ENCODE data around the gene CHCHD6. TPM values are rescaled to one million over a fixed set of nuclear protein-coding genes. Genes with fewer than 3 reads are reported as not detected.

Gene CHCHD6
- total RNA-seq, 2 donors from 2014 or later, result 8.4 to 10.9 TPM

DNA sequence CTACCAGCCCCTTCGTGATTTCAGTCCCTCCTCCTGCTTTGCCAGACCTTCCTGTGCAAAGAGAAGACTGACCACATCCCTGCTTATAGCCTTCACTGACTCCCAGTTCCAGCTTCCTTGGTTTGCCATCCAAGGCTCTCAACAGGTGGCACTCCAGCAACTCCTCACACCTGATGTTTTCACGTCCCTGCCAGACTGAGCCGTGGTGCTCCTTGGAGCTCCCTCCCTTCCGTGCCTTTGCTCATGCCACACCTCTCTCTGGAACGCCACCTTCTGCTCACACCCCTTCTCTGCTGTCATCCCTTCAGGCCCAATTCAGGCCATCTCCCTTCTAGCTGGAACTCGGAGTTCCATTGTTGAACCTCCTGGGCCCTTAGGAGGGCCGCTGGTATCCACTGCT is 12.0 kb downstream of the CHCHD6 start:
- TF ChIP-seq, protein P1, sequence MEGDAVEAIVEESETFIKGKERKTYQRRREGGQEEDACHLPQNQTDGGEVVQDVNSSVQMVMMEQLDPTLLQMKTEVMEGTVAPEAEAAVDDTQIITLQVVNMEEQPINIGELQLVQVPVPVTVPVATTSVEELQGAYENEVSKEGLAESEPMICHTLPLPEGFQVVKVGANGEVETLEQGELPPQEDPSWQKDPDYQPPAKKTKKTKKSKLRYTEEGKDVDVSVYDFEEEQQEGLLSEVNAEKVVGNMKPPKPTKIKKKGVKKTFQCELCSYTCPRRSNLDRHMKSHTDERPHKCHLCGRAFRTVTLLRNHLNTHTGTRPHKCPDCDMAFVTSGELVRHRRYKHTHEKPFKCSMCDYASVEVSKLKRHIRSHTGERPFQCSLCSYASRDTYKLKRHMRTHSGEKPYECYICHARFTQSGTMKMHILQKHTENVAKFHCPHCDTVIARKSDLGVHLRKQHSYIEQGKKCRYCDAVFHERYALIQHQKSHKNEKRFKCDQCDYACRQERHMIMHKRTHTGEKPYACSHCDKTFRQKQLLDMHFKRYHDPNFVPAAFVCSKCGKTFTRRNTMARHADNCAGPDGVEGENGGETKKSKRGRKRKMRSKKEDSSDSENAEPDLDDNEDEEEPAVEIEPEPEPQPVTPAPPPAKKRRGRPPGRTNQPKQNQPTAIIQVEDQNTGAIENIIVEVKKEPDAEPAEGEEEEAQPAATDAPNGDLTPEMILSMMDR (IDR thresholded peaks at IDR 0.05), result no peak
- no peak for DNase-seq (ENCODE audit: low spot score)

GRCh38 chr3:126718561-126719445 is 14.8 kb downstream of the CHCHD6 start:
- Histone ChIP-seq H3K9me3 (no peaks in the 10 kb centered on the region), H3K27ac (no peak overlapping the region), H3K4me3 (no peak overlapping the region), H3K36me3 (no peaks in the 10 kb centered on the region), H3K27me3 (no peaks in the 10 kb centered on the region), H3K4me1 (no peaks in the 10 kb centered on the region)
- no peak for DNase-seq (ENCODE audit: low spot score)
- TF ChIP-seq, protein P1 (IDR thresholded peaks at IDR 0.05), result no peak

More for the DNA sequence above, 12.0 kb downstream of the CHCHD6 start:
- no peaks in the 10 kb centered on the region for H3K4me1 ChIP-seq
- no peak overlapping the region for H3K27ac ChIP-seq
- H3K36me3 ChIP-seq, result no peaks in the 10 kb centered on the region
- no peak overlapping the region for H3K4me3 ChIP-seq
- no peaks in the 10 kb centered on the region for H3K9me3 ChIP-seq
- no peaks in the 10 kb centered on the region for H3K27me3 ChIP-seq

GRCh38 chr3:126720596-126720995 is 16.6 kb downstream of the CHCHD6 start:
- Histone ChIP-seq H3K27me3 (no peaks in the 10 kb centered on the region), H3K9me3 (no peaks in the 10 kb centered on the region), H3K36me3 (no peaks in the 10 kb centered on the region), H3K27ac (no peak overlapping the region), H3K4me1 (no peaks in the 10 kb centered on the region), H3K4me3 (no peak overlapping the region)
- TF ChIP-seq, protein P1 (IDR thresholded peaks at IDR 0.05), result no peak
- no peak for DNase-seq (ENCODE audit: low spot score)

GRCh38 chr3:126721246-126721645 is 17.2 kb downstream of the CHCHD6 start:
- no peaks in the 10 kb centered on the region for H3K27me3 ChIP-seq
- no peak overlapping the region for H3K4me3 ChIP-seq

DNA sequence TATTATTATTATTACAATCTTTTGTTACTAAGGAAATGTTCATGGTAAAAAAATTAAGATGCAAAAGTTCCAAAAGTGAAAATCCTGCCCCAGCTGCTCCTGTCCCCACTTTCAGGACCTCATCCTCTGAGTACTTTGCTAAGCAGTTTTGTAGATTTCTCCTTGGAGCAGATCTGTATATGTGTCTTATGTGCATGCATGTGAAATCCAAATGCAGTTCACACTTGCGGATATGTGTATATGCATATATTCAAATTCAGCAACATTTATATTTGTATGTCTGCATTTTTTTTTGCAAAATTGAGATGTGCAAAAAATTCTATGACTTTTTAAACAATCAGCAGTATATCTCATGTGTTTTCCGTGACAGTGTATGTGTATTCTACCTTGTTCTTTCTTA is 19.2 kb downstream of the CHCHD6 start:
- DNase-seq (ENCODE audit: low spot score), result no peak
- Histone ChIP-seq H3K9me3 (no peaks in the 10 kb centered on the region), H3K36me3 (no peaks in the 10 kb centered on the region), H3K4me1 (no peaks in the 10 kb centered on the region), H3K27ac (no peak overlapping the region), H3K4me3 (no peak overlapping the region), H3K27me3 (no peaks in the 10 kb centered on the region)
- TF ChIP-seq, protein P1 (IDR thresholded peaks at IDR 0.05), result no peak

More at GRCh38 chr3:126721246-126721645, 17.2 kb downstream of the CHCHD6 start:
- Histone ChIP-seq H3K36me3 (no peaks in the 10 kb centered on the region), H3K4me1 (no peaks in the 10 kb centered on the region), H3K27ac (no peak overlapping the region), H3K9me3 (no peaks in the 10 kb centered on the region)
- no peak for DNase-seq (ENCODE audit: low spot score)
- TF ChIP-seq, protein P1 (IDR thresholded peaks at IDR 0.05), result no peak

Measured in right atrium auricular region (tissue), 2 donors.